HepG2 (cell line): ENCODE results near the gene FCGR3B. TPM values are rescaled to one million over a fixed set of nuclear protein-coding genes. Genes with fewer than 3 reads are reported as not detected.

Experiments used
- ATF2 ChIP-seq: sonication (generic); formaldehyde crosslinking; IDR thresholded peaks from 2 replicates; pipeline ENCODE4 v1.4.0; 2020; ENCODE audit warnings: missing genetic modification reagents
- ATF7 ChIP-seq, 2 experiments: fragments of 450-650 bp in 1 of 2; sonication (generic) in 1 of 2; formaldehyde crosslinking in 1 of 2; IDR thresholded peaks; 2 replicates each; pipeline versions ENCODE4 v1.4.0 to v1.6.1; 2016 to 2020; ENCODE audit warnings: antibody characterized with exemption in 1 of 2, mild to moderate bottlenecking in 1 of 2, missing genetic modification reagents in 1 of 2
- FOSL2 ChIP-seq: sonication (generic); formaldehyde crosslinking; IDR thresholded peaks from 2 replicates; pipeline ENCODE4 v1.4.0; 2020; ENCODE audit warnings: missing genetic modification reagents
- KDM2A ChIP-seq: sonication (generic); formaldehyde crosslinking; IDR thresholded peaks from 2 replicates; pipeline ENCODE4 v1.4.0; 2020; ENCODE audit warnings: low read depth, missing genetic modification reagents, borderline replicate concordance
- KDM3A ChIP-seq: IDR thresholded peaks from 2 replicates; pipeline ENCODE4 v1.6.1; 2018; ENCODE audit warnings: low read depth, missing compliant biosample characterization
- NR2C2 ChIP-seq: sonication (generic); formaldehyde crosslinking; IDR thresholded peaks from 2 replicates; pipeline ENCODE4 v1.4.0; 2020; ENCODE audit warnings: missing genetic modification reagents, mild to moderate bottlenecking, moderate library complexity, borderline replicate concordance
- NR2F1 ChIP-seq, 2 experiments: fragments of 450-650 bp in 1 of 2; formaldehyde crosslinking in 1 of 2; IDR thresholded peaks; 2 replicates each; pipeline versions ENCODE4 v1.5.0 to v1.6.1; 2016 to 2020; ENCODE audit warnings: mild to moderate bottlenecking in 1 of 2, missing compliant biosample characterization in 1 of 2, missing genetic modification reagents in 1 of 2, moderate library complexity in 1 of 2
- NR2F6 ChIP-seq, 2 experiments: IDR thresholded peaks; 2 replicates each; pipeline ENCODE4 v1.6.1; 2016; ENCODE audit warnings: antibody characterized with exemption in 1 of 2, mild to moderate bottlenecking in 1 of 2
- THAP9 ChIP-seq: sonication (generic); formaldehyde crosslinking; IDR thresholded peaks from 2 replicates; pipeline ENCODE4; 2020; ENCODE audit warnings: missing genetic modification reagents, mild to moderate bottlenecking, borderline replicate concordance
- TOE1 ChIP-seq: sonication (generic); formaldehyde crosslinking; IDR thresholded peaks from 2 replicates; pipeline ENCODE4 v1.4.0; 2020; ENCODE audit warnings: mild to moderate bottlenecking, missing genetic modification reagents
- ZNF382 ChIP-seq: sonication (generic); formaldehyde crosslinking; IDR thresholded peaks from 2 replicates; pipeline ENCODE4 v1.5.0; 2020; ENCODE audit warnings: missing genetic modification reagents, mild to moderate bottlenecking, borderline replicate concordance
- ZNF576 ChIP-seq: sonication (generic); formaldehyde crosslinking; IDR thresholded peaks from 2 replicates; pipeline ENCODE4 v1.4.0; 2020; ENCODE audit warnings: mild to moderate bottlenecking, missing genetic modification reagents
- polyA plus RNA-seq, 8 experiments: library from polyadenylated mRNA; depleted of rRNA in 3 of 8; stranded (reverse) in 7 of 8; unstranded in 1 of 8; fragments of >200 nt; fragmentation: Illumina TruSeq in 4 of 8; extraction: Trizol in 4 of 8; gene quantifications; 2 replicates each; pipeline versions ENCODE4 v1.2.1 to v1.2.3, GENCODE V29; 2011 to 2016; ENCODE audit warnings: low read depth in 4 of 8, missing spikeins in 1 of 8, mixed read lengths in 1 of 8; ENCODE audit not compliant: insufficient read depth in 1 of 8
- total RNA-seq, 5 experiments: library from RNA; depleted of rRNA; stranded (reverse); fragments of >200 nt; fragmentation: Illumina TruSeq; extraction: Trizol; gene quantifications; 2 replicates each; pipeline ENCODE4 v1.2.3, GENCODE V29; 2016; ENCODE audit warnings: low read depth in 1 of 5

Gene FCGR3B
- total and polyA plus RNA-seq, 2 of the 13 experiments (the other 11 are each of a cell fraction or from before 2014, with no cell fraction given) = not detected

GRCh38 chr1:161676958-161677689 lies 46.1 kb upstream of the FCGR3B start (continued):
- TF ChIP-seq KDM2A (CRISPR knock-in tag) = no peak
- no peak for TF ChIP-seq TOE1 (CRISPR knock-in tag)
- peak; percentile 52; the same call in 1 of the 2 replicates for TF ChIP-seq ATF2
- TF ChIP-seq NR2C2 (CRISPR knock-in tag) = peak; percentile 55; the same call in 1 of the 2 replicates
- no peak for TF ChIP-seq ZNF576 (CRISPR knock-in tag)
- TF ChIP-seq ATF7 (IDR thresholded peaks at IDR 0.05) = peak; percentile 32; the same call in 1 of the 2 replicates
- TF ChIP-seq ATF7 (CRISPR knock-in tag; IDR thresholded peaks at IDR 0.05) = 0 out of 2 replicates have a peak, but pooled peaks have one; percentile 73
- peak; percentile 43 to 92; a peak in 2 of 4 replicates for TF ChIP-seq NR2F1 (CRISPR knock-in tag; IDR thresholded peaks at IDR 0.05)
- peak; percentile 45; the same call in 1 of the 2 replicates for TF ChIP-seq FOSL2
- no peak for TF ChIP-seq KDM3A
- no peak for TF ChIP-seq THAP9 (CRISPR knock-in tag)
- peak; percentile 83 for TF ChIP-seq NR2F6 (IDR thresholded peaks at IDR 0.05)
- TF ChIP-seq NR2F6 (CRISPR knock-in tag; IDR thresholded peaks at IDR 0.05) = peak; percentile 60
- no peak for TF ChIP-seq ZNF382 (CRISPR knock-in tag)
- TF ChIP-seq, all 625 proteins: peak for 36
